MG63 (cell line): ENCODE results near the gene PPEF2. TPM values are rescaled to one million over a fixed set of nuclear protein-coding genes. Genes with fewer than 3 reads are reported as not detected.
"Not testable (repeated sequence)": the region's sequence is repeated elsewhere in the genome, so short reads cannot be mapped to it uniquely, and the experiment has no call there.

Experiments used
- DNase-seq: peaks from one replicate; pipeline ENCODE4 v3.0.0-alpha.2; 2020
- H3K27me3 ChIP-seq: fragments of 250-450 bp; sonication (Bioruptor Pico); 2 replicates; pipeline ENCODE4 v1.5.1; 2020; ENCODE audit warnings: mild to moderate bottlenecking, moderate library complexity
- H3K36me3 ChIP-seq: fragments of 250-450 bp; sonication (Bioruptor Pico); 2 replicates; pipeline ENCODE4 v1.5.1; 2020; ENCODE audit warnings: mild to moderate bottlenecking, moderate library complexity
- H3K4me3 ChIP-seq: fragments of 250-450 bp; sonication (Bioruptor Pico); 2 replicates; pipeline ENCODE4 v1.5.1; 2020; ENCODE audit warnings: mild to moderate bottlenecking, moderate library complexity
- H3K9me3 ChIP-seq: fragments of 250-450 bp; sonication (Bioruptor Pico); 2 replicates; pipeline ENCODE4 v1.5.1; 2020; ENCODE audit warnings: mild to moderate bottlenecking, moderate library complexity
- total RNA-seq: library from RNA; depleted of rRNA; stranded (reverse); fragments of >200 nt; shearing (Covaris generic); gene quantifications from 2 replicates; pipeline ENCODE4 v1.2.3, GENCODE V29; 2014; ENCODE audit warnings: low replicate concordance; rRNA removed

Gene PPEF2, protein sequence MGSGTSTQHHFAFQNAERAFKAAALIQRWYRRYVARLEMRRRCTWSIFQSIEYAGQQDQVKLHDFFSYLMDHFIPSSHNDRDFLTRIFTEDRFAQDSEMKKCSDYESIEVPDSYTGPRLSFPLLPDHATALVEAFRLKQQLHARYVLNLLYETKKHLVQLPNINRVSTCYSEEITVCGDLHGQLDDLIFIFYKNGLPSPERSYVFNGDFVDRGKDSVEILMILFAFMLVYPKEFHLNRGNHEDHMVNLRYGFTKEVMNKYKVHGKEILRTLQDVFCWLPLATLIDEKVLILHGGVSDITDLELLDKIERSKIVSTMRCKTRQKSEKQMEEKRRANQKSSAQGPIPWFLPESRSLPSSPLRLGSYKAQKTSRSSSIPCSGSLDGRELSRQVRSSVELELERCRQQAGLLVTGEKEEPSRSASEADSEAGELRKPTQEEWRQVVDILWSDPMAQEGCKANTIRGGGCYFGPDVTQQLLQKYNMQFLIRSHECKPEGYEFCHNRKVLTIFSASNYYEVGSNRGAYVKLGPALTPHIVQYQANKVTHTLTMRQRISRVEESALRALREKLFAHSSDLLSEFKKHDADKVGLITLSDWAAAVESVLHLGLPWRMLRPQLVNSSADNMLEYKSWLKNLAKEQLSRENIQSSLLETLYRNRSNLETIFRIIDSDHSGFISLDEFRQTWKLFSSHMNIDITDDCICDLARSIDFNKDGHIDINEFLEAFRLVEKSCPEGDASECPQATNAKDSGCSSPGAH
- not detected in 2 replicates for total RNA-seq

DNA sequence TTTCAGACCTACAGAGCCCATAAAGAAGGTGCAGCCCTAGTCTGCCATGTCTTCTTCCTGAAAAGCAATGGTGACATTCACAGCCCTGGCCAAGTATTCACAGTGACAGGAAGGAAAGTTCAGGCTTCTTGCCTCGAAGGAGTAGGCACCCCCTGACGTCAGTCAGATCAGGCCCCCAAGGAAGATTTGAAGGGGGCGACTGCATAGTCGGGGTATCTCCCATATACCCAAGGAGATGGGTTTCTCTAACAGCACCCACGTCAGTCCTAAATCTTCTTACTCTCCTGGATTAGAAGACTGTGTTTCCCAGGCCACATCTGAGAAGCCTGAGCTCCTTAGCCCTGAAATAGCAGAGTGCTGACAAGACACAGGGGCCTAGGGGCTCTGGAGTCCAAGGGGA, at the start of gene PPEF2:
PPEF2 (minus strand) TSS at position 101 of the 400 bp plus-strand sequence. CDS start 6,127 bp downstream, outside the sequence.
- no peak for DNase-seq
- Histone ChIP-seq H3K4me3 (no peak within 1 kb of the TSS), H3K36me3 (no peaks in the 10 kb centered on the region), H3K9me3 (no peaks in the 10 kb centered on the region), H3K27me3 (no peaks in the 10 kb centered on the region)

DNA sequence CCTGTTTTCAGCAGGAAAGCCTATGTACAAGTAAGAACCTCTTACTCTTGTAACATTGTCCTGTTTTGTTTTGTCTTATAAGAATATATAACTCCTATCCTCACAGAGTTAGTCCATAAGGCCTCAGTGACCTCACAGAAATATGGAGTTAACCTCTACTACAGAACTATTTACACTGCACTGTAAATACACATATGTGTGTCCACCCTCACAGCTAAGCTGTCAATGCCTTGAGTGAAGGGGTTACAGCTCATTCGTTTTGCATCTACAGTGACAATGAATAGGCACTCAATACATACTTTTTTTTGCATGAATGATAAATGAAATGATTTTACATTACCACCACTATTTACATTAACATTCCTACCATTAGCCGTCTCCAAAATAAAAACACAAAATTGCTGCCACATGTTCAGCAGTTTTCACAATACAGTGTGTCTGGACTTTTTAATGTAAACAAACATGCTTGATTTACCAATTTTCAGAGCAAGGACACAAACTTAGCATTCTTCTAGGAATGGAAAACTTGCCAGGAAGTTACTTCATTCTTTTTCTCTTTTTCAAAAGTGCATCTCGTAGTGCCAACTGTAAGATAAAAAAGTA, 48.1 kb upstream of the PPEF2 start:
- Histone ChIP-seq H3K27me3 (no peaks in the 10 kb centered on the region), H3K36me3 (peaks cover 29% of the 10 kb centered on the region), H3K4me3 (no peak overlapping the region), H3K9me3 (no peaks in the 10 kb centered on the region)
- DNase-seq, result no peak

DNA sequence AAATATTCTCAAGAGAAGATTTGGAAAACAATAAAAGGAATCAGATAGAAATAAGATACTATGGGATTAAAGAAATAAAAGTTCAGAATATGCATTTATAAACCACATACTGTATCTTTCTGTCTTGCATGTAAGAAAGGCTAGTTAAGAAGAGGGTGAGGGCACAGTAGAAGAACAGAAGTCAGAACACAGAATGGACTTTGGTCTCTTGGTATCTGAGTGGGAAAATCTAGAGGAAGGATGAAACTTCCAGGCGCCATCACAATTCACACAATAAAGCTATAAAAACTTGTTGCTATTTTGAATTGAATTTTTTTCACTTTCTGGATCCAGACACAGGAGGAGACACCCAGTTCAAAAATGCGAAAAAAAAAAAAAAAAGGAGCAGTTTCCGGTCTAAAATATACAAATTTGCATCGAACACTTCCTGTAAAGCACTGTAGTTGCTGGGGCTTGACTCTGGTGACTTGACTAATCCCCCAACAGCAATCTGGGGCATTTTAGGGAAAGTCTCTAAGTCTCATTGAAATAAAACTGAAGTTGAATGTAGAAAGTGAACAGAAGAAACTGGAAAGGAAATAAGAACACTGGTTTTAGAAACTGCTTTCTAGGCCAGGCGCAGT, 46.7 kb upstream of the PPEF2 start:
- no peaks in the 10 kb centered on the region for H3K27me3 ChIP-seq
- H3K4me3 ChIP-seq, result no peak overlapping the region
- DNase-seq, result no peak
- peaks cover 24% of the 10 kb centered on the region for H3K36me3 ChIP-seq
- no peaks in the 10 kb centered on the region for H3K9me3 ChIP-seq

DNA sequence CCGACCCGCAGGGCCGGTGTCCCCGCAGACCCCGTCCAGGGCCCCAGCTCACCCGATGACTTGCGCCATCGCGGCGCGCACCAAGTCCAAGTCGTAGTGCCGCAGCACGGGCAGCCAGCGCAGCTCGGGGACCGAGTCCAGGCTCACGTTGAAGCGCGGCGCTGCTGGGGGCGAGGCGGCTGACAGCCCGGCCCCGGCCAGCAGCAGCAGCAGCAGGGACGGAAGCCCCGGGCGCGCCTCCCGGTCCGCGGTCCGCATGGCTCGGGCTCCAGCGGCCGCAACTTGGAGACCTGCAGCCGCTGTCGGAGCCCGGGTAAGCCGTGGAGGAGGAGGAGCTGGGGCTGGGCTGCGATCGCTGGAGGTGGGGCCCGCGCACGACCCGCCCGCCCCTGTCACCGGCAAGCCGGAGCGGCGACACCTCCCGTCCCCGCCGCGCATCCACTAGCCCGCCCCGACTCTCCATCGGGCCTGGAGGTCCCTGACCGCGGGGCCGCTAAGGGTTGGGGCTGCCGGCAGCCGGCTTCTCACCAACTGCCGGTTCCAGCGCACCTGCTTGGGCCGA, 38.5 kb upstream of the PPEF2 start, which contains the start of gene NAAA:
NAAA (minus strand) TSS at position 322 of the 562 bp plus-strand sequence; CDS start at position 258, 64 bp downstream.
- DNase-seq, result peak; percentile 63
- Histone ChIP-seq H3K4me3 (peak within 1 kb of the TSS; percentile 46), H3K9me3 (no peaks in the 10 kb centered on the region), H3K36me3 (no peaks in the 10 kb centered on the region), H3K27me3 (no peaks in the 10 kb centered on the region)

DNA sequence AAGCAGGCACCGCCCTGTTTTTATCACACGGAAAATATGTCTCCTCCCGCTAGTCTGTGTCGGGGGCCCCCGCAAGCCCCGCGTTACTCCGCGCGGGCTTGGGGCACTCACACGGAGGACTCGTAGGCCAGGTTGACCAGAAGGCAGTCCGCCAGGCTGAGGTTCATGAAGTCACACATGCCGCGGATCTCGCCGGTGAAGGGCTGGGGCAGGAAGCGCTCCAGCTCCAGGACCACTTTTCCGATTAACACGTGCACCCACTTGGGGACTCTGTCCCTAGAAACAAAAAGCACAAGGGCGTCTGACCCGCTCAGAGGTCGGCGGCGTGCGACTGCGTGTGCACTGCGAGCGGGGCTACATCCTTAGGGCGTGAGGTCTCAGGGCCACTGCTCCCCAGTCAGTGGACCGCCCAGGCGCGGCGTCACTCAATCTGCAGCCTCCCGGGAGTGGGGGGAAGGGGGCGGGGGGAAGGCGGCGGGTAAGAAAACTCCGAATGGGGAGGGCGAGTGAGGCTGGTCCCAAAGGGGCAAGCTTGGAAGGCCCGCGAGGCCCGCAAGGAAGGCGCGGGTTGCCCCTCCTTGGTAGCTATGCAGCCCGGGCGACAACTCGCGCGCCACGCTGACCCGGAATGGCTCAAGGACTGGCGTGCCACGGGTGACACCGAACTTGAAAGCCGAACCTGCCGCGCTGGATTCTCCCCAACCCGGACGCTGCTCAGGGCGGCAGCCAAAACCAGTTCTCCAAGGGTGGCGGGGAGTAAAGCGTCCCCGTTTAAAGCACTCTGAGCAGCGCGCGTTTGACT, 37.8 kb upstream of the PPEF2 start:
- DNase-seq, result peak; percentile 57
- Histone ChIP-seq H3K36me3 (no peaks in the 10 kb centered on the region), H3K27me3 (no peaks in the 10 kb centered on the region), H3K9me3 (no peaks in the 10 kb centered on the region), H3K4me3 (peak overlapping the region; percentile 46)

DNA sequence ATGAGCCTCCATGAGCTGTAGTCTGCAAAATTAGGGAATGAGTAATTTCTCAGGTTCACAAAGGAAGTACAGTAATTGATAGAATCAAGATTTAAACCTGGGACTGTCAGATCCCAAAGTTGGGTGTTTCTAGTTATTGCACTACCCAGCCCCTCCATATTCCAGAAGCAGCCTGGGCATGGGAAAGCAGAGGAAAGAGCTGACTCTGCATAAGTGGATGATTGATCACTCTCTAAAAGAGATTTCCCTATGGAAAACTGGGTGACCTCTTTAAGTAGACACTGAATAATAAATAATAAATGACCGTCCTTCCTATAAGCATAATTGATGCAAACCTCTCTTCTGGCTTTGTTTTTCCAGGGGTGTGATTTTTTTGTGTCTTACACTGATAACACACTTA, 33.4 kb upstream of the PPEF2 start:
- Histone ChIP-seq H3K9me3 (no peaks in the 10 kb centered on the region), H3K4me3 (no peak overlapping the region), H3K27me3 (no peaks in the 10 kb centered on the region), H3K36me3 (no peaks in the 10 kb centered on the region; the same call in 1 of the 2 replicates)
- DNase-seq, result no peak

DNA sequence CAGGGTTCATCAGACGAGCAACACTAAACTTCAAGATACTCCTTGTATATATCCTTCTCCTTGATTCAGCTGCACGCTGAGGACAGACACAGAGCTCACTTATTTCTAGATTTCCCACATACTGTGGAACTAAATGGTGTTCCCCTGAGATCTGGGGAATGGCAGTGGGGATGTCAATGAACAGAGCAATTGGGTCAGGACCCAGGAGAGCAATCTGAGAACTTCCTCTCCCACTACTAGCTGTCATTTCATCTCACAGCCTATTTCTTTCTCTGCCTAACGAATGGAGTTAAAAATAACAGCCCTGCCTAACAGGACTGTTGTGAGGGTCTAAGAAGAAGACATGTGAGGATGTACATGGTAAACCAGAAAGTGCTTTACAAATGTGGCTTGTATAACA, 27.9 kb upstream of the PPEF2 start:
- no peaks in the 10 kb centered on the region for H3K9me3 ChIP-seq
- H3K36me3 ChIP-seq, result no peaks in the 10 kb centered on the region; the same call in 1 of the 2 replicates
- no peak overlapping the region for H3K4me3 ChIP-seq
- no peak for DNase-seq
- no peaks in the 10 kb centered on the region for H3K27me3 ChIP-seq

DNA sequence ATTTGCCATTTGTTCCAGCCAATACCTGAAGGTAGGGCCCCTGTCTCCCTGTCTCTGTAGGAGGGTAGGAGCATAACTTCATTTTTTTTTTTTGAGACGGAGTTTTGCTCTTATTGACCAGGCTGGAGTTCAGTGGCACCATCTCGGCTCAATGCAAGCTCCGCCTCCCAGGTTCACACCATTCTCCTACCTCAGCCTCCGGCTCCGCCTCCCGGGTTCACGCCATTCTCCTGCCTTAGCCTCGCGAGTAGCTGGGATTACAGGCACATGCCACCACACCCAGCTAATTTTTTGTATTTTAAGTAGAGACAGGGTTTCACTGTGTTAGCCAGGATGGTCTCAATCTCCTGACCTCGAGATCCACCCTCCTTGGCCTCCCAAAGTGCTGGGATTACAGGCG, 22.7 kb upstream of the PPEF2 start:
- not testable (repeated sequence) for H3K9me3 ChIP-seq, H3K27me3 ChIP-seq, DNase-seq, H3K36me3 ChIP-seq, H3K4me3 ChIP-seq

DNA sequence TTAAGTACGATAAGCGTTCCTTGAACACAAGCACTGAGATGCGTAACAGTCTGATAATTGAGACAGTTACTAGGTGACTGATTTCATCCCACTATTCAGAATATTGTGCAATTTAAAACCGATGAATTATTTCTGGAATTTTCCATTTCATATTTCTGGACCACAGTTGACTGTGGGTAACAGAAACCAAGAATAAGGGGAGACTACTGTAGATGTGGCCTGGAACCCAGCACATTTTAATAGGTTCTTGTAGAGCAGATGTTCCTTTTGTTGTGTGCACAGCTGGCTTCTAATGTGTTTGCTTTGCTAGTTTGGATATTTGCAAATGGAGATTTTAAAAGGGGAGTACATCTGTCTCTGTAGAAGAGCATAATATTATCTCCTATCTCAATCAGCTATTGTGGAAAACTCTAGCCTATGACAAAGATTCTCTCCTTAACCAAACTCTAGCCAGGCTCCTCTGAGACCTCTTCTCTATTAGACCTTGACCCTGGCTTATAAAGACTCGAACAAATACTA, 22.1 kb upstream of the PPEF2 start:
- H3K4me3 ChIP-seq, result no peak overlapping the region
- H3K9me3 ChIP-seq, result no peaks in the 10 kb centered on the region
- no peak for DNase-seq
- no peaks in the 10 kb centered on the region for H3K27me3 ChIP-seq
- no peaks in the 10 kb centered on the region for H3K36me3 ChIP-seq

DNA sequence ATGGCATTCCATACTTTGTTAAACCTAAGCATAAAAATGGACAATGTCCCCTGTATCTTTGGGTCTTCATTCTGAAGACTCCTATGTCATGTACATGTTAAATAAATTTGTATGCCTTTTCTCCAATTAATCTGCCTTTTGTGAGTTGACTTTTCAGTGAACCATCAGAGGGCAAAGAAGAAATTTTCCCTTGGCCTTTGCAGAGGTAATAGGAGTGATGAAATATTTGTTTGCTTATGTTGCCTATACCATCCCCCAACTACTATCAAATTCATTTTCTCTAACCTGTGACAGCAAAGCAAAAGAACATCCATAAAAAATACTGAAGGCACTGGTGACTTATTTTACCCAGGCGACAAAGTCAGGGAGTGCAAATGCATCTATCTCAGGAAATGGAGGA, 20.3 kb upstream of the PPEF2 start:
- no peaks in the 10 kb centered on the region for H3K36me3 ChIP-seq
- H3K4me3 ChIP-seq, result no peak overlapping the region
- H3K9me3 ChIP-seq, result no peaks in the 10 kb centered on the region
- DNase-seq, result no peak
- no peaks in the 10 kb centered on the region for H3K27me3 ChIP-seq

DNA sequence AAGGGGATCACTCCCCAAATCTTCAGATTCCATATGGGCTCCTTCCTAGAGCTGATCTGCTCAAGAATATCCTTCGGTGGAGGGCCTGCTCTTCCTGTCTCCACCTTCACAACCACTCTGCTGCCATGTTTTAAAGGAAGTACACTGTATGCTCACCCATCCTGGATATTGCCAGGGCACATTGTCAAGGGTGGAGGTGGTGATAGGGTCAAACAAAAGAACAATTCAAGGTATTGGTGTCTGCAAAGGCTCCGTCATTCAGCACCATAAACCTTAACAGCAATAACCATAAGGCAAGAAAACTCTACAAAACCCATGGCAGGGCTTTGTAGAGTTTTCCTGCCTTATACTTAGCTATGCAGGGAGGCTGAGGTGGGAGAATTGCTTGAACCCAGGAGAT, 19.7 kb upstream of the PPEF2 start:
- Histone ChIP-seq H3K27me3 (no peaks in the 10 kb centered on the region), H3K36me3 (no peaks in the 10 kb centered on the region), H3K9me3 (no peaks in the 10 kb centered on the region), H3K4me3 (no peak overlapping the region)
- DNase-seq, result no peak

DNA sequence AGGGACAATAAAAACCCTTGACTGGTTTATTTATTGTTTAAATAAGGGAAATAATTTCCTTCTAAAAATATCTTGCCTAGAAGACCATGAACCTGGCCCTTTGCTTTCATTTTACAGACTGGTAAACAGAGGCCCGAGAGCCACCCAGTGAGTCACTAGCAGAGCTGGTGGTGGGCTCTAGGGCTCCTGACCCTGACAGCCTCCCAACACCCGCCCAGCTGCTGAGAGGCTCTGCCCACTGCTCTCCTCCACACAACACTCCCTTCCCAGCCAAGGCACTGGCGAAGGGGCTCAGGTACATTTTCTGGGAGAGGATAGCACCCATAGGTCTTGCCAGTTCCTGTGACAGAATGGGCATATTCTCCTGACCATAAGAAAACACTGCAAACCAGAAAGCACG, 18.1 kb upstream of the PPEF2 start:
- no peaks in the 10 kb centered on the region for H3K36me3 ChIP-seq

DNA sequence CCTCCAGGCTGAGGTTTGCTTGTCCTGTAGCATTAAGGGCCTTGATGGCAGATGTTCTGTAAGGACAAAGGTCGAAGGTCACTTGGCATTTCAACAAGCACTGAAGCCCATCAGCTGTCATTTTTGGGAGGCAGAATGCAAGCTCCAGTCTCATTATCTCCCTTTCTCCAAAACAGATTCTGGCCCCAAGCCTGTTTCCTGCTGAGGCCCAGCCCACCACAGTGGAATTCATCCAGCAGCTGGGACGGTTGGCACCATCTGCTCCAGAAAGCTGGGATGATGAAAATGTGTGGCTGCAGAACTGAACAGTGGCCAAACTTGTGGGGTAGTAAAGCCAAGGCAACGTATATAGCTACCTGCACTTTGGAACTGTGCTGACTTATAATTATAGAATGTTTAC, 17.7 kb upstream of the PPEF2 start:
- Histone ChIP-seq H3K27me3 (no peaks in the 10 kb centered on the region), H3K36me3 (no peaks in the 10 kb centered on the region), H3K4me3 (no peak overlapping the region), H3K9me3 (no peaks in the 10 kb centered on the region)
- peak; percentile 76 for DNase-seq

More for the DNA sequence above, 18.1 kb upstream of the PPEF2 start:
- no peak for DNase-seq
- H3K9me3 ChIP-seq, result no peaks in the 10 kb centered on the region
- H3K4me3 ChIP-seq, result no peak overlapping the region
- no peaks in the 10 kb centered on the region for H3K27me3 ChIP-seq

DNA sequence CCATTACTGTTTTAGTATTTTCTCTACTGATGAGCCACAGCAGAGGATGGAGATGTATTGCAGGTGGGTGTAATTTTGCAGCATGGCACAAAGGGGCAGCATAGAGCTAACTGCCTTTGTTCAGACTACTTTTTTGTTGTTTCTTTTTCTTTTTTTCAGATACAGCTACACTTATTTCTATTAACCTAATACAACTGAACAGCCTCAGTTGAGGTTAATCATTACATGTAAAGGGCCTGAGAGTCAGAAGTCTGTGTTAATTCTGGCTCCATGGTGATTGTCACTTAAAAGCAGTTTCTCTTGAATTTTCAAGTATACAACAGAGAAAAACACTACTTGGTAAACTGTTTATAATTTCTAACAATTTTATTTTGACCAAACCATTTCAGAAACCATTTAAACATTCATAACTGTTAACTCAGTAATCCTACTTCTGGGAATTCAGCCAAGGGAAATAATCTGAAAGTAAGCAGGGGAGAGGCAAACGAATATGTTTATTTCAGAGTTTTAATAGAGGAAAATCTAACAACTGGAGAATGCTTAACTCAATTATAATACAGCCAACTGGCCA, 13.9 kb upstream of the PPEF2 start:
- Histone ChIP-seq H3K27me3 (no peaks in the 10 kb centered on the region), H3K4me3 (no peak overlapping the region), H3K9me3 (no peaks in the 10 kb centered on the region), H3K36me3 (no peaks in the 10 kb centered on the region)
- peak; percentile 21 for DNase-seq

DNA sequence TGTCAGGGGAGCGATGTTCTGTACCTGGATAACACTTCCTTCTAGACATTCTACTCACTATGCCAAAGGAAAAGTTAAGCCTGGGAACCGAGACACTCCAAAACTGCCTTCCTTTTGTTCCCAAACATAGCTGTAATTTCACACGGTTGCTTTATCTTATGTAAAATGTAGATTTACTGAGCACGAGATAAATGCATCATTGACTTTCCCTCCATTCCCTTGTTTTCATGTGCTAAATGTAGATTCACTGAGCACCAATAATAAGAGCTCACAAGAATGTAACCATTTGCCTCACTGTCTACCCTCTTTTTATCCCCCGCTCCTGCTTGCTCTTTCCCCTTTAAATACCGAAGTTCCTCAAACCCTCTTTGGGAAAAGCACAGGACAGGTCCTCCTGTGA, 10.7 kb upstream of the PPEF2 start:
- Histone ChIP-seq H3K9me3 (no peaks in the 10 kb centered on the region), H3K27me3 (no peaks in the 10 kb centered on the region), H3K36me3 (no peaks in the 10 kb centered on the region), H3K4me3 (no peak overlapping the region)
- no peak for DNase-seq
